Activated CD4-positive, alpha-beta T cell treated with anti-CD3 and anti-CD28 coated beads, Interleukin-2, amount 10 ng/mL, durations not matched to agents 7 days and 5 days (primary cell): Measurements from ENCODE around the gene STAG1. TPM values are rescaled to one million over a fixed set of nuclear protein-coding genes. Genes with fewer than 3 reads are reported as not detected.
"Not testable (repeated sequence)": the region's sequence is repeated elsewhere in the genome, so short reads cannot be mapped to it uniquely, and the experiment has no call there.

Experiments
- CTCF ChIA-PET: fragments of 350-600 bp; sonication (Branson Sonifier 250); formaldehyde crosslinking; loops from one replicate; lab custom pipeline; 2021; ENCODE audit warnings: antibody characterized with exemption; lab: Charles Lee
- POLR2A ChIA-PET: fragments of 350-600 bp; sonication (Branson Sonifier 250); formaldehyde crosslinking; loops from one replicate; lab custom pipeline; 2021; ENCODE audit warnings: antibody characterized with exemption; lab: Charles Lee
- DNase-seq: peaks from one replicate; pipeline ENCODE4 v3.0.0-alpha.2; 2020
- H3K27ac Mint-ChIP-seq: one replicate; pipeline ENCODE4 v1.8.0; 2021; ENCODE audit warnings: mild to moderate bottlenecking, moderate library complexity, mixed read lengths
- H3K27me3 Mint-ChIP-seq: one replicate; pipeline ENCODE4 v1.8.0; 2021; ENCODE audit warnings: mixed read lengths
- H3K36me3 Mint-ChIP-seq: one replicate; pipeline ENCODE4 v1.8.0; 2021; ENCODE audit warnings: low read depth, mixed read lengths
- H3K4me1 Mint-ChIP-seq: one replicate; pipeline ENCODE4 v1.8.0; 2021; ENCODE audit warnings: mixed read lengths
- H3K4me3 Mint-ChIP-seq: one replicate; pipeline ENCODE4 v1.8.0; 2021; ENCODE audit warnings: mild to moderate bottlenecking, moderate library complexity, mixed read lengths
- H3K9me3 Mint-ChIP-seq: one replicate; pipeline ENCODE4 v1.8.0; 2021; ENCODE audit warnings: mixed read lengths
- total RNA-seq, 2 experiments: library from RNA; stranded (reverse); gene quantifications; one replicate each; pipeline ENCODE4 v1.2.3, GENCODE V29; 2021

The STAG1 gene
- total RNA-seq, 2 experiments from 2014 or later: 40.9 to 45.7 TPM

DNA sequence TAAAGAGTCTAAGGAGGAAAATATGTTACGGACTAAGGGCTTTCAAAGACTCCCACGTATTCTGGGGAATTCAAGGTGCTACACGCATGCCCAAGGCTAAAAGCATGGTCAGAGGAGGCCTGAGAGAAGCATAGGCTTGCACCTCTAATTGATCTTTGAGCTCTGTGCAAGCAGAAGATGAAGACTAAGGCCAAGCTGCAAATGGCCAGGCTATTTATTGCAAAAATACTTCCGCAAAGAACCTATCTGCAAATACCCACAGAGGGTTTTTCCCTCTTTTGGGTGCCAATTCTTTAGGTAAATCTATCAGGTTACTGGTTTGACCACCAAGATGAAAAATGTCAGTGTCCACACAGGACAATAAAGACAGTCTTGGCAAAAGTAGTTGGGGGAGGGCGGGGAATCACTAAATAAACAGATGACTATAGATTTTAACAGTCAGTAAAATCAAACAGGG is 119.5 kb downstream of the STAG1 start:
- H3K4me3 Mint-ChIP-seq: no peak overlapping the region
- H3K27ac Mint-ChIP-seq: no peak overlapping the region
- no peaks in the 10 kb centered on the region for H3K27me3 Mint-ChIP-seq
- POLR2A ChIA-PET: no interaction called here
- H3K9me3 Mint-ChIP-seq: peaks cover 27% of the 10 kb centered on the region
- H3K36me3 Mint-ChIP-seq: peaks cover 49% of the 10 kb centered on the region
- H3K4me1 Mint-ChIP-seq: peaks cover 6% of the 10 kb centered on the region
- no peak for DNase-seq
- CTCF ChIA-PET: interaction anchor here (1.0 kb wide), 2 partner anchors 10 to 92 kb away, joined by 3 read pairs; no protein-coding TSS in a partner anchor

DNA sequence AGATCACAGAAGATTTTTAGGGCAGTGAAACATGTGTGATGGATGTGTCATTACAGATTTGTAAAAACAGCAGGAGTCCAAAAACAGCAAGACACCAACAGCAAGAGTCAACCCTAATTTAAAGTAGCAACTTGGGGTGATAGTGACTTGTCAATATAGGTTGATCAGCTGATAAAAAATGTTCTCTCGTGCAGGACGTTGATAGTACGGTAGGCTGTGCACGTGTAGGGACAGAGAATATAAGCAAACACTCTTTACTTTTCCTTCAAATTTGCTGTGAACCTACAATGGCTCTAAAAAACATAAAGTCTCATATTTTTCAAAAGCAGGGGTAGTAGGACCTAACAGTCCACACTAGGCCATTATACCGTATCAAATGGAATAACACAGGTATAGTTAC is 120.8 kb downstream of the STAG1 start:
- POLR2A ChIA-PET: no interaction called here

DNA sequence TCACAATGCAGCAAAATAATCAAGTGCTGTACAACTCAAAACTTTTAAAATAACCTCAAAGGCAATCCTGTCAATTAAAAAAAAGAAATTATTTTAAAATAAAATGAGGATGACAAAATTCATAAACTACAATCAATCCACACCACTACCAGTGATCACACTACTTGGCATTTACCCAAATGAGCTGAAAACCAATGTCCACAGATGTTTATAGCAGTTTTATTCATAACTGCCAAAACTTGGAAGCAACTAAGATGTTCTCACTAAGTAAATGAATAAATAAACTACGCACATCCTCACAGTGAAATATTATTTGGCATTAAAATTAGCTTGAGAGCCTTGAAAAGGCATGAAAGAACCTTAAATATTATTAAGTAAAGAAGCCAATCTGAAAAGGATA is 121.3 kb downstream of the STAG1 start:
- no peak for DNase-seq
- ChIA-PET POLR2A (no interaction called here), CTCF (no interaction called here)
- H3K9me3 Mint-ChIP-seq: peaks cover 25% of the 10 kb centered on the region
- peaks cover 6% of the 10 kb centered on the region for H3K4me1 Mint-ChIP-seq
- H3K27ac Mint-ChIP-seq: no peak overlapping the region
- H3K36me3 Mint-ChIP-seq: peaks cover 54% of the 10 kb centered on the region
- H3K27me3 Mint-ChIP-seq: no peaks in the 10 kb centered on the region
- H3K4me3 Mint-ChIP-seq: no peak overlapping the region

More for the DNA sequence above, 120.8 kb downstream of the STAG1 start:
- H3K4me3 Mint-ChIP-seq: no peak overlapping the region
- no peak overlapping the region for H3K27ac Mint-ChIP-seq
- DNase-seq: no peak
- no peaks in the 10 kb centered on the region for H3K27me3 Mint-ChIP-seq
- peaks cover 54% of the 10 kb centered on the region for H3K36me3 Mint-ChIP-seq
- peaks cover 6% of the 10 kb centered on the region for H3K4me1 Mint-ChIP-seq
- H3K9me3 Mint-ChIP-seq: peaks cover 25% of the 10 kb centered on the region
- CTCF ChIA-PET: no interaction called here

DNA sequence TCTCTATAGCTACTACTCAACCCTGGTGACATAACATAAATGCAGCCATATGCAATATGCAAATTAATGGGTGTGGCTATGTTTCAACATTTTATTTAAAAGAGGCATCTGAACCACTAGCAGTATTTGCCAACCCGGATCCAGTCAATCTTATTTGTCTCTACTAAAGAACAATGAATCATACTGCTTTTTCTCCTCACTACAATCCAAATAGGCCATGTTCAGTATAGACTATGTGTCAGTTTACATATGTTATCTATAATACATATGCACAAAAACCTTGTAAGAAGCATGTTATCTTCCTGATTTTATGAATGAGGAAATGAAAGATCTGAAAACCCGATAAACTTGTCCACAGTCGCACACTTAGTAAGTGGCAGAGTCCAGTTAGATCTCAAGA is 125.7 kb downstream of the STAG1 start:
- POLR2A ChIA-PET: no interaction called here
- H3K27me3 Mint-ChIP-seq: no peaks in the 10 kb centered on the region
- no peak overlapping the region for H3K4me3 Mint-ChIP-seq
- peaks cover 19% of the 10 kb centered on the region for H3K9me3 Mint-ChIP-seq
- H3K4me1 Mint-ChIP-seq: peaks cover 2% of the 10 kb centered on the region
- H3K36me3 Mint-ChIP-seq: peaks cover 44% of the 10 kb centered on the region
- DNase-seq: no peak
- CTCF ChIA-PET: no interaction called here
- H3K27ac Mint-ChIP-seq: no peak overlapping the region

DNA sequence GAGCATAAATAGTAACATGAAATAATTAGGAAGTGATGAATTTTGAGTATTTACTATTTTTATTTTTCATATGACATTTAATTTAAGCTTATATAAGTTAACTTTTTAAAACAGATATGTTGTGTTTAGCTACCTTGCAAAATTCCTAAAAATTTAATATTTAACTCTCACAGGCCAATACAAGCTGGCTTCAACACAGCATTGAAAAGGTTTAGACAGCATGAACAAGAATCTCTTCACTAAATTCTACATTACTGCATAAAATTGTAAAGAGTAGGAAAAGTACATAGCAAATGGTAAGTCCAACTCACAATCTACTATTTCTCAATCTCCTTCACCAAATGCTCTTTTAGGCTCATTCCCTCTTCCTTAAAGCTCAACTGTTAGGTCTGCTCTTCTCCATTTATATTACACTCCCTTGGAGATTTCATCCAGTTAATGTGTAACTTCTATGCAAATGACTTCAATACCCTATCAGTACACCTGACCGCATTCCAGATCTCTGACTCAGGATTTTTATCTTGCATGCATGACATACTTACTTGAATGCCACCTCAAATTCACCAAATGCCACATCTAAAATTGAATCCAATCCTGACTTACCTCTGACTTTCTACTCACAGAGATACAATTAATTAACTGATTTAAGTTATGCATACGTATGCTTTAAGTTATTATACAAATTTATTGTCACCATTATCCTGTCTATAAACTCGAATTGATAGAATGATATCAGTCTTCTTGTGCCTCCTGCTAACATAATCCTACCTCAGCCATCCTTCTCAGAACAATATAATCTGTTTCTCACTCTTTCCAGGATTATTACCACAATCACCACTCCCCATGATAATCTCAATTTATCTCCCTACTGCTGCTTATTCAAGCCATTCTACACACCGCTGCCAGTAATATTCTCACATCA is 127.0 kb downstream of the STAG1 start:
- Mint-ChIP-seq H3K4me3 (no peak overlapping the region), H3K4me1 (peaks cover 2% of the 10 kb centered on the region), H3K27ac (no peak overlapping the region), H3K27me3 (no peaks in the 10 kb centered on the region), H3K36me3 (peaks cover 44% of the 10 kb centered on the region), H3K9me3 (peaks cover 19% of the 10 kb centered on the region)
- DNase-seq: no peak
- POLR2A ChIA-PET: no interaction called here
- CTCF ChIA-PET: no interaction called here

DNA sequence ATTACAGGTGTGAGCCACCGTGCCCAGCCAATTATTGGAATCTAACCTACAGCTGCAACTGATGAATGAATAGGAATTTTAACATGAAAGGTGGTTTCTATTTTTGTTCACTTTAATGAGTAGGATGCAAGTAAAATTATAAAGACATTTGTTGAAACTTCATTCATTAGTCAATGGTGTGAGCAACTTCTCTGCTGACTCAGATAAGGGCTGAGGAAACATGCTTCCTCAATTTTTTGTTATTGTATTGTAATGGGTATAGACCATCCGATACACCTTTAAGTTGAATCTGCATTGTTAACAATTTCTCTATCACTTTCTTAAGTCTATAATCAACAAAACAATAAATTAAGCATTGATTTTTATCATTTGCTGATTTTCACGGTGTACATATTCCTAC is 127.8 kb downstream of the STAG1 start:
- CTCF ChIA-PET: interaction anchor here (1.7 kb wide), 1 partner anchor 77 kb away, joined by 3 read pairs; no protein-coding TSS in a partner anchor
- POLR2A ChIA-PET: no interaction called here

DNA sequence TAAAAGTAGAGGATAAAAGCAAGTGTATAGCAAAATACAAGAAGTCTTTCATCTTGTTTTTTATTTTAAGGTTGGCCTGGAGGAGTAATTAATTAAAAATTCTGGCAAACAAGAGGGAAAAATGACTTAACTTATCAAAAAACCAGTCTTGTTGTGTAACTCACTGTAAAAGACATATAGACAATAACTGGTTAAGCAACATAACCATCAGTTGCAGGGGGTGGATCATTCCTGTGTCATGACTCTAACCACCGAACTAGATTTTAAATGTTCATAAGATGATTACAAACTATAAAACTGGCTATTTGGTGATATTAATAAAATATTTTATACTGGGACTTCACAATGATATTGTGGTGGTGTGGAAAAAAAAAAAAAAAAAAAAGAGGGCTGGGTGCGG is 130.6 kb downstream of the STAG1 start:
- Mint-ChIP-seq H3K36me3 (peaks cover 22% of the 10 kb centered on the region), H3K4me3 (no peak overlapping the region), H3K27me3 (no peaks in the 10 kb centered on the region), H3K4me1 (peaks cover 3% of the 10 kb centered on the region), H3K27ac (no peak overlapping the region), H3K9me3 (no peaks in the 10 kb centered on the region)
- ChIA-PET POLR2A (no interaction called here), CTCF (no interaction called here)
- no peak for DNase-seq

More for the DNA sequence above, 127.8 kb downstream of the STAG1 start:
- no peak overlapping the region for H3K4me3 Mint-ChIP-seq
- H3K27me3 Mint-ChIP-seq: no peaks in the 10 kb centered on the region
- H3K9me3 Mint-ChIP-seq: peaks cover 15% of the 10 kb centered on the region
- peaks cover 37% of the 10 kb centered on the region for H3K36me3 Mint-ChIP-seq
- peaks cover 2% of the 10 kb centered on the region for H3K4me1 Mint-ChIP-seq
- no peak overlapping the region for H3K27ac Mint-ChIP-seq
- no peak for DNase-seq

DNA sequence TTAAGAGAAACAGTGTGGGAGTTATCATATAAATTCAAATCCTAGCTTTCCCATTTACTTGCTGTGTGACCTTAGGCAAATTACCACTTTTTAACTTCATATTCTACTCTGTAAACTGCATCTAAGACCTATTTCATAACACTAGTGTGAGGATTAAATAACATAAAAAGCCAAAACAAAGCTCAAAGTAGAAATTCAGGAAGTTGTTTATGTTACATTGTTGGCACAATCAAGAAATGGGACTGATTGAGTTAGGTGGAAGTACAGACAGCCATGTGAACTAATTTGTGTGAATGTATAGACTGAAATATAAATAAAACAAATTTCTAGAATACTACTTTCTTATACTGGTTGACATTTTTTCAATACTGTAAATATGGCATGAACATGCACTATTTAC is 131.7 kb downstream of the STAG1 start:
- no peak overlapping the region for H3K27ac Mint-ChIP-seq
- H3K27me3 Mint-ChIP-seq: no peaks in the 10 kb centered on the region
- no peak for DNase-seq
- ChIA-PET POLR2A (no interaction called here), CTCF (interaction anchor here (1.0 kb wide), 1 partner anchor 49 kb away, joined by 3 read pairs; no protein-coding TSS in a partner anchor)
- H3K4me1 Mint-ChIP-seq: peaks cover 5% of the 10 kb centered on the region
- H3K4me3 Mint-ChIP-seq: no peak overlapping the region
- H3K36me3 Mint-ChIP-seq: peaks cover 19% of the 10 kb centered on the region
- no peaks in the 10 kb centered on the region for H3K9me3 Mint-ChIP-seq

DNA sequence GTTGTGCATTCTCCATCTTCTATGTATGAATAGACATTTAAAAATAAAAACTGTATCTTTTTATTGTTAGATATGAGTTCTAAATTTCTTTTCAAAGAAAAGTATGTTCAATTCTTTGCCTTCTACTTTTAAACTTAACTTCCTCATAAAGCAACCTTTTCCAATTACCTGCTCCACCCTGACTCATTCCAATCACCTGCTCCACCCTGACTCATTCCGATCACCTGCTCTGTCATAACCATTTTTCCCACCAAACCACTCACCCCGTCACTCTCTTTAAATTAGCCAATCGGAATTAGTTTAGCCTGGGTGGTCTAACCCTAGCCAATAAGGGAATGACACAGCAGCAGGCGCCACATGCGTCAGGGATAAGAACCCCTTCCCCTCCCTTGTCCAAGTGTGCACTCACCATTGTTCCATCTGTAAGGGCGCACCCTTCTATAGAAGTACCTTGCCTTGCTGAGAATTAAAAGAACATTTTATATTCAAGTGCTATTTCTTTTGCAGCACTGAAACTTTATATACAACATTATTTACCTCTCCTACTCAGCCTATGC is 134.1 kb downstream of the STAG1 start:
- POLR2A ChIA-PET, DNase-seq, H3K4me1 Mint-ChIP-seq, H3K27ac Mint-ChIP-seq, CTCF ChIA-PET, H3K9me3 Mint-ChIP-seq, H3K27me3 Mint-ChIP-seq, H3K4me3 Mint-ChIP-seq: not testable (repeated sequence)
- peaks cover 19% of the 10 kb centered on the region for H3K36me3 Mint-ChIP-seq

DNA sequence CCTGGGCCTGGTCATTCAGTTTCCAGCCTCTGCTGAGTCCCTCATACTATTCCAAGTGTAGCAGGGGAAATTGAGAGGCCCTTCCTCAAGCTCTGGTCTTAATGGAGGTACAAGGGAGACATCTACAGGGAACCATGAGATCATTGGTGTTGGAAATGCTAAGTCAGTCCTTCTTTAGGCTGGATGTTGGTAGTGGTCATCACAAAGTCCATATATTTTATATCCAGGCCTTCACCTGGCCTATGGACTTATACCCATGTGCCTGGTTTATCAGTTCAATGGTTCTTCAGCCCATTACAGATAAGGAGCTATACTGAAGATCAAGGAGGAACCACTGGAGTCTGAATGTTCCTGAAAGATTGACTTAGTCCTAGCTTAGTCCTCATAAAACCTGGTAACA is 135.0 kb downstream of the STAG1 start:
- no peak for DNase-seq
- ChIA-PET CTCF (no interaction called here), POLR2A (no interaction called here)
- Mint-ChIP-seq H3K27ac (no peak overlapping the region), H3K27me3 (no peaks in the 10 kb centered on the region), H3K9me3 (no peaks in the 10 kb centered on the region), H3K36me3 (peaks cover 18% of the 10 kb centered on the region), H3K4me1 (peaks cover 5% of the 10 kb centered on the region), H3K4me3 (no peak overlapping the region)

DNA sequence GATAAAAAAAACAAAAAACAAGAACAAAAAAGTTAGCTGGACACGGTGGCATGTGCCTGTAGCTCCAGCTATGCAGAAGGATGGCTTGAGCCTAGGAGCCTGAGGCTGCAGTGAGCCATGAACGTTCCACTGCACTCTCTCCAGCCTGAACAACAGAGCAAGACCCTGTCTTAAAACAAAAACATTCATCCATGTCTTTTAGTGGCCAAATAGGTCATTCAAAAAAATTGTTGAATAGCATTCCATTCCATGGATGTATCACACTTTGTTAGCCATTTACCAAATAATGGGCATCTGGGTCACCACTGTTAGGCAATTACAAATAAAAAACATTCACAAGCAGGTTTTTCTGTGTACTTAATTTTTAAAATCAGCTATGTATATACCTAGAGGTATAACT is 139.7 kb downstream of the STAG1 start:
- ChIA-PET POLR2A (no interaction called here), CTCF (interaction anchor here (0.6 kb wide), 1 partner anchor 25 kb away, joined by 3 read pairs; no protein-coding TSS in a partner anchor)
- no peak for DNase-seq
- H3K4me3 Mint-ChIP-seq: no peak overlapping the region
- H3K9me3 Mint-ChIP-seq: no peaks in the 10 kb centered on the region
- no peak overlapping the region for H3K27ac Mint-ChIP-seq
- no peaks in the 10 kb centered on the region for H3K27me3 Mint-ChIP-seq
- peaks cover 11% of the 10 kb centered on the region for H3K36me3 Mint-ChIP-seq
- H3K4me1 Mint-ChIP-seq: peaks cover 5% of the 10 kb centered on the region

DNA sequence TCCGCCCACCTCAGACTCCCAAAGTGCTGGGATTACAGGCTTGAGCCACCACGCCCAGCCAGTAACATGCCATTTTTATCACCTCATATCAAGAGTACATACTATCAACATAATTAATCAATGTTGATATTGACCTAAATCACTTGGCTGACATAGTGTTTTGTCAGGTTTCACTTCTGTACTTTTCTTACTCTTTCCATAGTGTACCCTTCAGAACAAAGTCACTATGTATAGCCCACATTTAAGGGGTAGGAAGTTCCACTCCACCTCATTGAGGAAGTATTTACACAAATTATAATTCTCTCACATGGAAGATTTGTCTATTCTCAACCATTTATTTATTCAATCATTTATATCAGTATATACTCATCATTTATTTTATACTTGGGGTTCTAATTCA is 145.2 kb downstream of the STAG1 start:
- H3K4me1 Mint-ChIP-seq: peaks cover 16% of the 10 kb centered on the region
- H3K36me3 Mint-ChIP-seq: peaks cover 20% of the 10 kb centered on the region
- DNase-seq: no peak
- H3K9me3 Mint-ChIP-seq: no peaks in the 10 kb centered on the region
- H3K27ac Mint-ChIP-seq: no peak overlapping the region
- H3K4me3 Mint-ChIP-seq: no peak overlapping the region
- CTCF ChIA-PET: interaction anchor here (0.6 kb wide), 1 partner anchor 10 kb away, joined by 4 read pairs; no protein-coding TSS in a partner anchor
- H3K27me3 Mint-ChIP-seq: no peaks in the 10 kb centered on the region
- POLR2A ChIA-PET: no interaction called here

DNA sequence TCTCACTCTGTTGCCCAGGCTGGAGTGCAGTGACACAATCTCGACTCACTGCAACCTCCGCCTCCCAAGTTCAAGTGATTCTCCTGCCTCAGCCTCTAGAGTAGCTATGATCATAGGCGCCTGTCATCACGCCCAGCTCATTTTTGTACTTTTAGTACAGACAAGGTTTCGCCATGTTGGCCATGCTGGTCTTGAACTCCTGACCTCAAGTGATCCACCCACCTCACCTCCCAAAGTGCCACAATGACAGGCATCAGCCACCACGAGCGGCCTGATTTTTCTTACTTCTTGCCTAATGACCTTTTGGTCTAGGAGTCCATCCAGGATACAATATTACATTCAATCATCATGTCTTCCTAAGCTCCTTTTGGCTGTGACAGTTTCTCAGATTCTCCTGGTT is 146.0 kb downstream of the STAG1 start:
- peaks cover 16% of the 10 kb centered on the region for H3K4me1 Mint-ChIP-seq
- H3K36me3 Mint-ChIP-seq: peaks cover 18% of the 10 kb centered on the region
- H3K27ac Mint-ChIP-seq, H3K9me3 Mint-ChIP-seq, H3K4me3 Mint-ChIP-seq, DNase-seq, H3K27me3 Mint-ChIP-seq: not testable (repeated sequence)
- ChIA-PET CTCF (interaction anchor here (0.6 kb wide), 1 partner anchor 105 kb away, joined by 3 read pairs; no protein-coding TSS in a partner anchor), POLR2A (interaction anchor here (0.6 kb wide), 1 partner anchor 64 kb away, joined by 3 read pairs; no protein-coding TSS in a partner anchor)
